ENCODE results near the gene AXIN1.

The AXIN1 gene

GRCh38 chr16:296276-296675, 56.2 kb downstream of the AXIN1 start:
- DNase-seq = no peak

- DNase-seq = no peak
These were observed 59.3 kb downstream of the AXIN1 start for GRCh38 chr16:293043-293775.

GRCh38 chr16:291539-291938, 61.0 kb downstream of the AXIN1 start:
- DNase-seq = no peak

- no peak for DNase-seq
These were observed 61.7 kb downstream of the AXIN1 start for GRCh38 chr16:290681-291405.

GRCh38 chr16:290015-290680, 62.4 kb downstream of the AXIN1 start:
- no peak for DNase-seq

GRCh38 chr16:289395-289997, 63.0 kb downstream of the AXIN1 start:
- no peak for DNase-seq

- no peak for DNase-seq
These were observed 64.3 kb downstream of the AXIN1 start for GRCh38 chr16:287981-288920.

GRCh38 chr16:287298-287811, 65.2 kb downstream of the AXIN1 start:
- DNase-seq = no peak

GRCh38 chr16:286491-287297, 65.8 kb downstream of the AXIN1 start:
- DNase-seq = no peak

GRCh38 chr16:285146-286055, 67.1 kb downstream of the AXIN1 start:
- DNase-seq = no peak

- no peak for DNase-seq
These were observed 68.1 kb downstream of the AXIN1 start for GRCh38 chr16:284204-285120.

GRCh38 chr16:283033-283805, 69.3 kb downstream of the AXIN1 start, which contains the start of gene PDIA2:
PDIA2 (plus strand) TSS chr16:283164; CDS start chr16:283170, 6 bp downstream.
- no peak for DNase-seq

- no peak for DNase-seq
These were observed 70.0 kb downstream of the AXIN1 start for GRCh38 chr16:282491-282890.

GRCh38 chr16:281660-282255, 70.8 kb downstream of the AXIN1 start:
- DNase-seq = no peak

- no peak for DNase-seq
These were observed 71.4 kb downstream of the AXIN1 start for GRCh38 chr16:280991-281659.

GRCh38 chr16:280552-280951, 72.0 kb downstream of the AXIN1 start, which contains the start of gene ARHGDIG:
ARHGDIG (plus strand) TSS chr16:280591; CDS start chr16:280681, 90 bp downstream.
- DNase-seq = no peak

GRCh38 chr16:280005-280460, 72.5 kb downstream of the AXIN1 start:
- DNase-seq = no peak
